DND-41 (cell line): Measurements from ENCODE around the gene ACOX3.

ENCODE experiments used
- CTCF ChIP-seq: IDR thresholded peaks from 2 replicates; pipeline ENCODE4 v1.5.1; 2012; ENCODE audit warnings: borderline replicate concordance, low read length, moderate library complexity, mild to moderate bottlenecking; ENCODE audit not compliant: poor library complexity, severe bottlenecking; ENCODE audit errors: extremely low read depth
- EZH2 ChIP-seq: IDR thresholded peaks from 3 replicates; pipeline ENCODE4 v1.6.1; 2012; ENCODE audit warnings: borderline replicate concordance, low read depth, mild to moderate bottlenecking, moderate library complexity, low read length, inconsistent platforms; ENCODE audit not compliant: severe bottlenecking

GRCh38 chr4:8392591-8393190 lies 47.8 kb downstream of the ACOX3 start:
- TF ChIP-seq CTCF = no peak
- TF ChIP-seq EZH2 = no peak
